AG04450 (cell line): ENCODE results near the gene AFF3. TPM values are rescaled to one million over a fixed set of nuclear protein-coding genes. Genes with fewer than 3 reads are reported as not detected.

Source experiments
- CTCF ChIA-PET: fragments of 300-600, 350-600 bp; formaldehyde crosslinking; extraction: SDS; loops from one replicate; lab custom pipeline; 2022; ENCODE audit warnings: antibody characterized with exemption, inconsistent platforms; lab: Charles Lee
- POLR2A ChIA-PET: fragments of 350-600 bp; formaldehyde crosslinking; extraction: SDS; loops from one replicate; lab custom pipeline; 2021; ENCODE audit warnings: antibody characterized with exemption, inconsistent platforms; lab: Yijun Ruan, JAX
- DNase-seq: peaks from one replicate; pipeline ENCODE4 v3.0.0-alpha.2; 2011; ENCODE audit warnings: low read depth, low spot score
- H3K27ac ChIP-seq: one replicate; pipeline ENCODE4 v1.5.1; 2012; ENCODE audit warnings: low read depth, low read length, control low read depth
- H3K27me3 ChIP-seq: one replicate; pipeline ENCODE4 v1.6.0; 2012; ENCODE audit warnings: low read length; ENCODE audit not compliant: control insufficient read depth, insufficient read depth
- H3K4me3 ChIP-seq: 2 replicates; pipeline ENCODE4 v1.5.1; 2011; ENCODE audit warnings: mild to moderate bottlenecking, low read depth, low read length, control low read depth
- H3K9me3 ChIP-seq: 2 replicates; pipeline ENCODE4 v1.5.1; 2012; ENCODE audit warnings: low read length; ENCODE audit not compliant: control insufficient read depth, insufficient read depth
- polyA plus RNA-seq: library from polyadenylated mRNA; depleted of rRNA; stranded (reverse); fragments of >200 nt; gene quantifications from 2 replicates; pipeline ENCODE4 v1.2.3, GENCODE V29; 2011
- TF ChIP-seq, protein P1 (sequence below): IDR thresholded peaks from 2 replicates; pipeline ENCODE4 v1.5.1; 2011; ENCODE audit warnings: low read depth, low read length, control low read depth, inconsistent platforms

The AFF3 gene
- polyA plus RNA-seq, 1 experiment: 17.9 TPM

DNA sequence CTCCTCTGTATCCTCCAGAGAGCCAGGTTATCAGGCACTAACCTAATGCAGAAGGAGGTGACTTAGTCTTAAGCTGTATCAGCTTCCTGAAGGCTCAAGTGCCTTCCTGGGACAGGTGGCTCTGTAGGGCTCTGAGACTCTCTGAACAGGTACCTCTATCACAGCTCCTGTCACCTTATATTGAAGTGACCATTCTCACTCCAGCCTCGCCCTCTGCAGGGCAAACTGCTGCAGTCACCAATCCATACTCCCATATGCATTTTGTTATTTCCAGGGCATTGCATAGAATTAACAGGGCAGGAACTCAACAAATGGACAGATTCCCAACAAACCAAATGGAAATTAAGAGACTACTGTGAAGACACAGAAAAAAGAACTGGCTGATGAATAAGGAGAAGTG is 449.6 kb downstream of the AFF3 start:
- ChIA-PET CTCF (no interaction called here), POLR2A (interaction anchor here (0.6 kb wide), 1 partner anchor 306 kb away, joined by 3 read pairs; no protein-coding TSS in a partner anchor)
- Histone ChIP-seq H3K27me3 (no peaks in the 10 kb centered on the region), H3K9me3 (no peaks in the 10 kb centered on the region), H3K4me3 (no peak overlapping the region), H3K27ac (no peak overlapping the region)
- DNase-seq: no peak
- TF ChIP-seq, protein P1, sequence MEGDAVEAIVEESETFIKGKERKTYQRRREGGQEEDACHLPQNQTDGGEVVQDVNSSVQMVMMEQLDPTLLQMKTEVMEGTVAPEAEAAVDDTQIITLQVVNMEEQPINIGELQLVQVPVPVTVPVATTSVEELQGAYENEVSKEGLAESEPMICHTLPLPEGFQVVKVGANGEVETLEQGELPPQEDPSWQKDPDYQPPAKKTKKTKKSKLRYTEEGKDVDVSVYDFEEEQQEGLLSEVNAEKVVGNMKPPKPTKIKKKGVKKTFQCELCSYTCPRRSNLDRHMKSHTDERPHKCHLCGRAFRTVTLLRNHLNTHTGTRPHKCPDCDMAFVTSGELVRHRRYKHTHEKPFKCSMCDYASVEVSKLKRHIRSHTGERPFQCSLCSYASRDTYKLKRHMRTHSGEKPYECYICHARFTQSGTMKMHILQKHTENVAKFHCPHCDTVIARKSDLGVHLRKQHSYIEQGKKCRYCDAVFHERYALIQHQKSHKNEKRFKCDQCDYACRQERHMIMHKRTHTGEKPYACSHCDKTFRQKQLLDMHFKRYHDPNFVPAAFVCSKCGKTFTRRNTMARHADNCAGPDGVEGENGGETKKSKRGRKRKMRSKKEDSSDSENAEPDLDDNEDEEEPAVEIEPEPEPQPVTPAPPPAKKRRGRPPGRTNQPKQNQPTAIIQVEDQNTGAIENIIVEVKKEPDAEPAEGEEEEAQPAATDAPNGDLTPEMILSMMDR: no peak; the same call in 1 of the 2 replicates

GRCh38 chr2:99691926-99692325 is 450.5 kb downstream of the AFF3 start:
- Histone ChIP-seq H3K4me3 (no peak overlapping the region), H3K27me3 (no peaks in the 10 kb centered on the region), H3K27ac (peak overlapping the region; percentile 21), H3K9me3 (no peaks in the 10 kb centered on the region)
- TF ChIP-seq, protein P1: no peak
- CTCF ChIA-PET: no interaction called here
- POLR2A ChIA-PET: interaction anchor here (0.6 kb wide), 1 partner anchor 307 kb away, joined by 3 read pairs; no protein-coding TSS in a partner anchor
- no peak for DNase-seq

DNA sequence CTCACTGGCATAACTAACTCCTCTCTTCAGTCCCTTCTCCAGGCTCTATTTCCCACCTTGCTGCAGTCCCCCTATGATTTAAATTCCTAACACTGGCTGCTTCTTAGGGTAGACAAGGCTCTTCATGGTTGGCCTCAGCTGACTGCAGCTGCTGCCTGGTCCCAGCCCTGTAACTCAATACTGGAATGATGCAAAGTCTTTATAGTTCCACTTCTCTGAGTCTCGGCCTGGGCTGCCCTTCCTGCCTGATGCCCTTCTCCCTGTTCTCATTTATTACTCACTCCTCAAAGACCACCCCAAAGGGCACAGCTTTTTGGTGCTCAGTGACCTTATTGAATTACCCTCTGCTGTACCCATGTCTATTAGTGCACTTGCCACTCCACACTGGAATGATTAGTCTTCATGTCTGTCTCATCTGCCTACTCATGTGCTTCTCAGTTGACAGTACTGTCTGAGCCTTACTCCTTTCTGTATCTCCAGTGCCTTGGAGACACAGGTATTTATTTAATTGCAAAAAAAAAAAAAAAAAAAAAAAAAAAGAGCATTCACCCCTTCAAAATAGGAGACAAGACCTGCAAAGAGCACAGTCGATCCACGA is 453.1 kb downstream of the AFF3 start:
- POLR2A ChIA-PET: interaction anchor here (0.7 kb wide), 2 partner anchors 9 to 36 kb away, joined by 3 to 10 read pairs; no protein-coding TSS in a partner anchor
- TF ChIP-seq, protein P1: no peak
- H3K4me3 ChIP-seq: no peak overlapping the region
- H3K27ac ChIP-seq: no peak overlapping the region
- H3K9me3 ChIP-seq: no peaks in the 10 kb centered on the region
- CTCF ChIA-PET: interaction anchor here (0.7 to 1.6 kb wide), 3 partner anchors 18 to 917 kb away, joined by 3 to 7 read pairs (median 4); no protein-coding TSS in a partner anchor
- no peak for DNase-seq
- H3K27me3 ChIP-seq: no peaks in the 10 kb centered on the region

GRCh38 chr2:99688699-99689098 is 453.7 kb downstream of the AFF3 start:
- Histone ChIP-seq H3K9me3 (no peaks in the 10 kb centered on the region), H3K27me3 (no peaks in the 10 kb centered on the region), H3K4me3 (no peak overlapping the region), H3K27ac (no peak overlapping the region)
- CTCF ChIA-PET: interaction anchor here (1.6 kb wide), 1 partner anchor 129 kb away, joined by 7 read pairs; no protein-coding TSS in a partner anchor
- TF ChIP-seq, protein P1: no peak
- POLR2A ChIA-PET: interaction anchor here (0.7 kb wide), 1 partner anchor 9 kb away, joined by 3 read pairs; no protein-coding TSS in a partner anchor
- DNase-seq: no peak
